Keratinocyte (primary cell): ENCODE measurements around the gene WDR77. TPM values are rescaled to one million over a fixed set of nuclear protein-coding genes. Genes with fewer than 3 reads are reported as not detected.

ENCODE experiments used
- DNase-seq: peaks from one replicate; pipeline ENCODE4 v3.0.0-alpha.2; 2011; ENCODE audit warnings: low read depth, missing footprints, low spot score
- FAIRE-seq: peaks from 2 replicates; lab custom pipeline; 2011; peaks lifted over from hg19 to GRCh38; lab: Jason Lieb, UNC
- H2AFZ ChIP-seq: 2 replicates; pipeline ENCODE4 v1.6.0; 2012; ENCODE audit warnings: low read length, control low read depth, inconsistent platforms; ENCODE audit not compliant: control insufficient read depth
- H3K27ac ChIP-seq: 2 replicates; pipeline ENCODE4 v1.5.1; 2011; ENCODE audit warnings: low read length; ENCODE audit not compliant: control insufficient read depth, insufficient read depth
- H3K27me3 ChIP-seq: 3 replicates; pipeline ENCODE4 v1.6.0; 2011; ENCODE audit warnings: low read length; ENCODE audit not compliant: control insufficient read depth, insufficient read depth; ENCODE audit errors: extremely low read depth
- H3K36me3 ChIP-seq, 2 experiments: 2 replicates in 1 of 2; 3 replicates in 1 of 2; pipeline ENCODE4 v1.5.1; 2011; ENCODE audit warnings: low read length in 2 of 2, mild to moderate bottlenecking in 1 of 2; ENCODE audit not compliant: control insufficient read depth in 2 of 2, insufficient read depth in 2 of 2; ENCODE audit errors: extremely low read depth in 1 of 2
- H3K4me1 ChIP-seq: 3 replicates; pipeline ENCODE4 v1.5.1; 2011; ENCODE audit warnings: low read length; ENCODE audit not compliant: control insufficient read depth, insufficient read depth; ENCODE audit errors: extremely low read depth
- H3K4me2 ChIP-seq: 3 replicates; pipeline ENCODE4 v1.6.0; 2011; ENCODE audit warnings: low read depth, low read length; ENCODE audit not compliant: control insufficient read depth, insufficient read depth; ENCODE audit errors: extremely low read depth
- H3K4me3 ChIP-seq, 3 experiments: fragments of 200-600 bp in 1 of 3; sonication (generic) in 1 of 3; 2 replicates in 2 of 3; 3 replicates in 1 of 3; pipeline ENCODE4 v1.5.1; 2011 to 2016; ENCODE audit warnings: low read length in 3 of 3, mild to moderate bottlenecking in 3 of 3, control low read depth in 2 of 3, inconsistent platforms in 1 of 3, low read depth in 1 of 3, mixed read lengths in 1 of 3, mixed run types in 1 of 3, moderate library complexity in 1 of 3; ENCODE audit not compliant: control insufficient read depth in 2 of 3, insufficient read depth in 2 of 3; ENCODE audit errors: extremely low read depth in 1 of 3
- H3K79me2 ChIP-seq: 2 replicates; pipeline ENCODE4 v1.6.0; 2012; ENCODE audit warnings: low read length; ENCODE audit not compliant: control insufficient read depth, insufficient read depth
- H3K9ac ChIP-seq: 3 replicates; pipeline ENCODE4 v1.6.0; 2011; ENCODE audit warnings: low read length; ENCODE audit not compliant: control insufficient read depth, insufficient read depth; ENCODE audit errors: extremely low read depth
- H3K9me1 ChIP-seq: 3 replicates; pipeline ENCODE4 v1.6.0; 2011; ENCODE audit warnings: low read length; ENCODE audit not compliant: control insufficient read depth, insufficient read depth; ENCODE audit errors: extremely low read depth
- H3K9me3 ChIP-seq: 2 replicates; pipeline ENCODE4 v1.5.1; 2012; ENCODE audit warnings: low read depth, low read length; ENCODE audit not compliant: control insufficient read depth
- H4K20me1 ChIP-seq: 3 replicates; pipeline ENCODE4 v1.6.0; 2011; ENCODE audit warnings: low read length; ENCODE audit not compliant: control insufficient read depth, insufficient read depth; ENCODE audit errors: extremely low read depth
- CTCF ChIP-seq, 3 experiments: IDR thresholded peaks in 1 of 3; conservative IDR thresholded peaks in 1 of 3; optimal IDR thresholded peaks in 1 of 3; 2 replicates in 2 of 3; 3 replicates in 1 of 3; pipeline versions ENCODE3 to v1.5.1; 2011; ENCODE audit warnings: low read length in 3 of 3, mild to moderate bottlenecking in 3 of 3, moderate library complexity in 2 of 3, control low read depth in 1 of 3, inconsistent platforms in 1 of 3; ENCODE audit not compliant: insufficient read depth in 2 of 3; ENCODE audit errors: extremely low read depth in 1 of 3
- EZH2 ChIP-seq: IDR thresholded peaks from one replicate; pipeline ENCODE4 v1.6.1; 2012; ENCODE audit warnings: inconsistent platforms, mild to moderate bottlenecking, low read length, moderate library complexity
- dilution Hi-C: fragments of 300-500 bp; cut with MboI; formaldehyde crosslinking; loops from one replicate; pipeline ENCODE4 v1.7.0; 2020; ENCODE audit warnings: low sequenced_read_pairs; ENCODE audit not compliant: extremely low pct_ligation_motif_present
- polyA plus RNA-seq, 5 experiments: library from polyadenylated mRNA; depleted of rRNA in 3 of 5; stranded (reverse) in 3 of 5; stranded (forward) in 1 of 5; unstranded in 1 of 5; fragments of >200 nt; gene quantifications; 1 replicate in 1 of 5; 2 replicates in 3 of 5; 3 replicates in 1 of 5; pipeline versions ENCODE4 v1.2.1 to v1.2.3, GENCODE V29; 2011 to 2012; ENCODE audit warnings: missing spikeins in 2 of 5, low read depth in 1 of 5, low replicate concordance in 1 of 5

The WDR77 gene
- polyA plus RNA-seq, 1 donor (not counting 4 experiments of a cell fraction or from before 2014, with no cell fraction given): 110 TPM

- Histone ChIP-seq H3K4me3 (no peak overlapping the region), H3K79me2 (no peaks in the 10 kb centered on the region), H3K4me1 (no peaks in the 10 kb centered on the region), H3K27ac (no peak overlapping the region), H3K9me3 (no peaks in the 10 kb centered on the region), H3K36me3 (peaks cover 0 to 1% of the 10 kb centered on the region in 2 experiments), H3K9ac (no peak overlapping the region), H3K9me1 (no peaks in the 10 kb centered on the region), H3K27me3 (no peaks in the 10 kb centered on the region), H2AFZ (no peak overlapping the region), H3K4me2 (no peak overlapping the region), H4K20me1 (no peaks in the 10 kb centered on the region)
- dilution Hi-C loops: no loop called here
- no peak for FAIRE-seq
- no peak for DNase-seq
- TF ChIP-seq EZH2 (no peak), CTCF (optimal IDR thresholded peaks at IDR 0.05 in 1 of 3, IDR thresholded peaks at IDR 0.05 in 1 of 3, conservative IDR thresholded peaks at IDR 0.05 in 1 of 3; ENCODE audit: extremely low read depth in 1 of 3, insufficient read depth in 2 of 3, low read length in 3 of 3) (no peak)
Observed at GRCh38 chr1:111475701-111476100, 26.6 kb upstream of the WDR77 start.

- no peaks in the 10 kb centered on the region for H4K20me1 ChIP-seq
- FAIRE-seq: no peak
- no peak overlapping the region for H3K27ac ChIP-seq
- no peaks in the 10 kb centered on the region for H3K9me3 ChIP-seq
- H3K4me2 ChIP-seq: no peak overlapping the region
- no peaks in the 10 kb centered on the region for H3K79me2 ChIP-seq
- TF ChIP-seq CTCF (optimal IDR thresholded peaks at IDR 0.05 in 1 of 3, IDR thresholded peaks at IDR 0.05 in 1 of 3, conservative IDR thresholded peaks at IDR 0.05 in 1 of 3; ENCODE audit: extremely low read depth in 1 of 3, insufficient read depth in 2 of 3, low read length in 3 of 3) (no peak), EZH2 (no peak)
- no peak overlapping the region for H3K4me3 ChIP-seq
- no peak for DNase-seq
- H3K9ac ChIP-seq: no peak overlapping the region
- no peaks in the 10 kb centered on the region for H3K27me3 ChIP-seq
- H3K9me1 ChIP-seq: no peaks in the 10 kb centered on the region
- peaks cover 0 to 1% of the 10 kb centered on the region in 2 experiments for H3K36me3 ChIP-seq
- H2AFZ ChIP-seq: no peak overlapping the region
- H3K4me1 ChIP-seq: no peaks in the 10 kb centered on the region
- dilution Hi-C loops: no loop called here
Observed at GRCh38 chr1:111474521-111474920, 25.5 kb upstream of the WDR77 start.
